Right lobe of liver (tissue), 6 donors: Measurements from ENCODE around the gene CROCC2. TPM values are rescaled to one million over a fixed set of nuclear protein-coding genes. Genes with fewer than 3 reads are reported as not detected.
A peak's percentile ranks its signal among the peaks of the same experiment; 100 is the strongest.

ENCODE experiments used
- ATAC-seq, 4 donors: fragments of 200-7000 bp; cut with Tn5 transposase; one replicate each; pipeline ENCODE4 v1.9.1; 2020; ENCODE audit warnings: mild to moderate bottlenecking in 4 of 4, moderate library complexity in 4 of 4
- DNase-seq, 3 donors: peaks; one replicate each; pipeline ENCODE4 v3.0.0-alpha.2; 2020
- H3K27ac ChIP-seq, 3 donors: fragments of 200-600 bp; one replicate each; pipeline ENCODE4 v1.8.0; 2022
- H3K27me3 ChIP-seq, 2 donors: fragments of 200-600 bp; one replicate each; pipeline ENCODE4 v1.8.0; 2022
- H3K36me3 ChIP-seq, 4 donors: fragments of 200-600 bp; sonication (generic) in 1 of 4; one replicate each; pipeline versions ENCODE4 v1.5.1 to v1.8.0; 2017 to 2022; ENCODE audit warnings: control low read depth in 1 of 4
- H3K4me1 ChIP-seq, 4 donors: fragments of 200-600 bp; sonication (generic) in 1 of 4; one replicate each; pipeline versions ENCODE4 v1.5.1 to v1.8.0; 2017 to 2022; ENCODE audit warnings: control low read depth in 1 of 4
- H3K4me3 ChIP-seq, 3 donors: fragments of 200-600 bp; one replicate each; pipeline ENCODE4 v1.8.0; 2022
- H3K9me3 ChIP-seq, 4 donors: fragments of 200-600 bp; sonication (generic) in 1 of 4; one replicate each; pipeline versions ENCODE4 v1.5.1 to v1.8.0; 2017 to 2022; ENCODE audit warnings: control low read depth in 1 of 4
- POLR2A ChIP-seq: fragments of 450-650 bp; IDR thresholded peaks from one replicate; pipeline ENCODE4 v1.6.1; 2017; ENCODE audit warnings: antibody characterized with exemption, mild to moderate bottlenecking
- WGBS: methylation state at CpG from one replicate; pipeline ENCODE4 v1.1.6; 2018; ENCODE audit warnings: low coverage, low lambda C conversion rate; ENCODE audit not compliant: insufficient coverage; ENCODE audit errors: missing lambda C conversion rate; 5-methylcytosine and 5-hydroxymethylcytosine counted together
- intact Hi-C, 2 donors: fragments of 100-400 bp; cut with DNase I; formaldehyde crosslinking; loops; one replicate each; pipeline versions ENCODE4 v1.11.2 to v1.14.1; 2022
- total RNA-seq, 6 experiments: library from RNA; depleted of rRNA in 2 of 6; stranded (reverse); fragments of >200 nt in 2 of 6; fragmentation: NEBNext Ultra II Directional in 3 of 6; extraction: Animal tissue kit (Norgen Biotek cat#: 25700) in 3 of 6; gene quantifications; one replicate each; pipeline versions ENCODE4 v1.1.0 to v1.2.4, GENCODE V29; 2016 to 2023
- TF ChIP-seq, protein P1 (sequence below), 4 donors: fragments of 200-600 bp in 3 of 4; fragments of 450-650 bp in 1 of 4; IDR thresholded peaks; one replicate each; pipeline versions ENCODE4 v1.5.1 to v1.8.0; 2016 to 2022; ENCODE audit warnings: antibody characterized with exemption in 4 of 4, mild to moderate bottlenecking in 2 of 4
- donor health status: DM: no; HTN: yes; CAD: no.
- donor health status: DM: no; HTN: no; CAD: no.
- donor health status: DM: no; HTN: no; CAD: no.
- donor health status: DM: no; HTN: yes; CAD: no.
- donor health status: DM: no; HTN: yes; CAD: no.

Gene CROCC2
- total RNA-seq, 6 experiments from 2014 or later = 0.06 to 0.15 (median 0.12) TPM; not detected in 1

DNA sequence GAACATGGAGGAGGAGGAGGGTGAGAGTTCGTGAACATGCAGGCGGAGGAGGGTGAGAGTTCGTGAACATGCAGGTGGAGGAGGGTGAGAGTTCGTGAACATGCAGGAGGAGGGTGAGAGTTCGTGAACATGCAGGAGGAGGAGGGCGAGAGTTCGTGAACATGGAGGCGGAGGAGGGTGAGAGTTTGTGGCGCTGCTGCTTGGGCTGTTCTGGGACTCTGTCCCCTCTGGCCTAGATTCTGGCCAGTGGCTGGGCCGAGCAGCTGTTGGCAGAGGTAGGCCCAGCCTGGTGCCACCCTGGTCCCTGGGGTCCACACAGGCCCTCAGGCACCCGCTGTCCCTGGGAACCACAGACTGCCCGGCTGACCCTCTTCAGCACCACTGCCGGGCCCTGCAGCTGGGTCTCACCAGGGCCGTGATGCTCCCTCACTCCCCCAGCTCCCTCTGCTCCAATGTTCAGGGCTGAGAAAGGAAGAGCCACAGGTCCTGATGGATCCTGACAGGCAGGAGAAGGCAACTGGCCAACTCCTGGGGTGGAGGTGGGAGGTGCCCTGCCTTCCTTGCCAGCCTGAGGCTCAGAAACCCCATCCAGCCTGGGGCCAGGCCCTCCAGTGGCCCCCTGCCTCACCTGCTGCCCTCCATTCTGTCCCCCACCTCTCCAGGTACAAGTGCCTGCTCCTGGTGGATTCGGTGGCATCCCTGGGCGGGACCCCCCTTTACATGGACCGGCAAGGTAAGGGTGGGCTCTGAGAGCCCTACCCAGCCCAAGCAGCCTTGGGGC lies 33.6 kb upstream of the CROCC2 start:
- peak; percentile 31 to 66 (median 63) for DNase-seq

DNA sequence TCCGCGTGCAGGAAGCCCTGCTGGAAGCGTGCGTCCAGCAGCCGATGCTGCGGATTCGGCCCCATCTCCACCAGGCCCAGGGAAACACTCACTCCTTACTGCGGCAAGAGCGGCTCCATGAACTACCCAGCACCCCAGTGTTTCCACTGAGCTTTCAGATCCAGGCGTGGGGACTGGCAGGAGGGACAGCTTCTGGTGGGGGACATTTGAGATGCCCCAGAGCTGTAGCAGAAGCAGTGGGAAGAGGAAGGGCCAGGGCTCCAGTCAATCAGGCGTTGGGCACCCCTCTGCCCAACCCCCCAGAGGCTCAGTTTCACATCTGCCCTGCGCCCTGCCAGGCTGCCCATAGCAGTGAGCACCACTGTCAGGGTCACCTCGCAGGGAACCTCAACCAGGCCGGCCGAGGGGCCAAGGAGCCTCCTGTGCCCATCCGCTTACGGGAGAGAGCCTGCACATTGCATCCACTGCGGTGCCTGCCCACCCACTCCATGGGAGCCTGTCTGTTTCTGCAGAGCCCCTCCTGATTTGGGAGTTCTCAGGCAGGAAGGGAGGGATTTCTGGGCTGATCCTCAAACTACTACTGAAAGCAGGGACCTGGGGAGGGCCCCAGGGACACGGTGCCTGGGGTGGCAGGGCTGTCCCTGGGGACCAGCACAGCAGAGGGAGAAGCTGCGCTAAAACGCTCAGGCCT lies 32.9 kb upstream of the CROCC2 start:
- H3K4me3 ChIP-seq = peak overlapping the region in 2 of 3 donors; percentile 92 to 93
- peak overlapping the region in 1 of 3 donors; percentile 77 for H3K27ac ChIP-seq
- intact Hi-C loops = no loop called here
- H3K4me1 ChIP-seq = peaks cover 0 to 56% (median 23%) of the 10 kb centered on the region in 4 donors
- ATAC-seq (peak in 1 of 4 donors; percentile 0), DNase-seq (peak in 2 of 3 donors; percentile 58 to 61)
- peaks cover 0 to 85% (median 27%) of the 10 kb centered on the region in 4 donors for H3K36me3 ChIP-seq
- H3K27me3 ChIP-seq = no peaks in the 10 kb centered on the region
- H3K9me3 ChIP-seq = no peaks in the 10 kb centered on the region
- WGBS = no CpG with 5 or more reads among the region's 21 CpGs
- TF ChIP-seq, protein P1, sequence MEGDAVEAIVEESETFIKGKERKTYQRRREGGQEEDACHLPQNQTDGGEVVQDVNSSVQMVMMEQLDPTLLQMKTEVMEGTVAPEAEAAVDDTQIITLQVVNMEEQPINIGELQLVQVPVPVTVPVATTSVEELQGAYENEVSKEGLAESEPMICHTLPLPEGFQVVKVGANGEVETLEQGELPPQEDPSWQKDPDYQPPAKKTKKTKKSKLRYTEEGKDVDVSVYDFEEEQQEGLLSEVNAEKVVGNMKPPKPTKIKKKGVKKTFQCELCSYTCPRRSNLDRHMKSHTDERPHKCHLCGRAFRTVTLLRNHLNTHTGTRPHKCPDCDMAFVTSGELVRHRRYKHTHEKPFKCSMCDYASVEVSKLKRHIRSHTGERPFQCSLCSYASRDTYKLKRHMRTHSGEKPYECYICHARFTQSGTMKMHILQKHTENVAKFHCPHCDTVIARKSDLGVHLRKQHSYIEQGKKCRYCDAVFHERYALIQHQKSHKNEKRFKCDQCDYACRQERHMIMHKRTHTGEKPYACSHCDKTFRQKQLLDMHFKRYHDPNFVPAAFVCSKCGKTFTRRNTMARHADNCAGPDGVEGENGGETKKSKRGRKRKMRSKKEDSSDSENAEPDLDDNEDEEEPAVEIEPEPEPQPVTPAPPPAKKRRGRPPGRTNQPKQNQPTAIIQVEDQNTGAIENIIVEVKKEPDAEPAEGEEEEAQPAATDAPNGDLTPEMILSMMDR (IDR thresholded peaks at IDR 0.05) = no peak
- no peak for TF ChIP-seq POLR2A

More for the DNA sequence above, 33.6 kb upstream of the CROCC2 start:
- peak overlapping the region in 2 of 3 donors; percentile 36 to 77 for H3K27ac ChIP-seq
- no peak for ATAC-seq
- H3K36me3 ChIP-seq = peaks cover 0 to 77% (median 24%) of the 10 kb centered on the region in 4 donors
- TF ChIP-seq POLR2A = no peak
- TF ChIP-seq, protein P1 (IDR thresholded peaks at IDR 0.05) = no peak
- H3K27me3 ChIP-seq = no peaks in the 10 kb centered on the region
- H3K9me3 ChIP-seq = no peaks in the 10 kb centered on the region
- WGBS = 39% methylated on average over 9 of the region's 17 CpGs
- peak overlapping the region in 2 of 3 donors; percentile 92 to 93 for H3K4me3 ChIP-seq
- intact Hi-C loops = no loop called here
- peaks cover 0 to 55% (median 27%) of the 10 kb centered on the region in 4 donors for H3K4me1 ChIP-seq

DNA sequence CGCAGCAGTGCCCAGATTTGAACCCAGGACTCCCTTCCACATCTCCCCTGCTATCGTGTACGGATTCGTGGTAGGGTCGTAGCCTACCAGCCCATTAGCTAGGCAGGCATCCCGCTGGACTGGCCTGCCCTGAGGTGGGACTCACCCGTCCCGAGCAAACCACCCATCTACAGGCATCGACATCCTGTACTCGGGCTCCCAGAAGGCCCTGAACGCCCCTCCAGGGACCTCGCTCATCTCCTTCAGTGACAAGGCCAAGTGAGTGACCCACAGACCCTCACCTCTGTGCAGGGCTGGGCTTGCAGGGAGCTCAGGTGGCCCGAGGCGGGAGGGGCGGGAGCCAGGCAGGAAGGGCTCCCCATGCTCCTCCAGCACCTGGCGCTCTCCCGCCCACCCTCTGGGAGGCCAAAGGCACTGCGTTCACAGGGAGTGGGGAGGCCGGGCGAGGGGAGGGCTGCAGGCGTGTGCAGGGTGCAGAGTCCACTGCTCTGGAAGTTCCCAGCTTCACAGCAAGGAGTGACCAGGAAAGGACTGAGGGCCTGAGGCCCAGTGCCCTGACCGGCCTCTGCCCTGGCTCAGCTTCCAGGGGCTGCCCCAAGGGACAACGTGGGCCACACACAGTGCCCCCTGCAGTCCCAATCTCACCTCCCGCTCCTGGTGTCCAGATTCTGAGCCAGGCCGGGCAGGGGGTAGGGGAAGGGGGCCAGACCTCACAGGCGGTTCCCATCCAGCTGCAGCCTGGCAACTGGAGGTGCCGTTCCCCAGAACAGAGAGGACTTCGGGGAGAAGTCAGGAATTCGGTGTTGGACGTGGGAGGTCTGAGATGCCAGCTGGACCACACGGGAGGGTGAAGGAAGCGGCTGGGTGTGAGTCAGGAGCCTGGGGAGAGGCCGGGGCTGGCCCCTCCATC lies 32.1 kb upstream of the CROCC2 start:
- DNase-seq = peak; percentile 85 to 95 (median 94)
- Histone ChIP-seq H3K27me3 (no peaks in the 10 kb centered on the region), H3K36me3 (peaks cover 0 to 93% (median 29%) of the 10 kb centered on the region in 4 donors), H3K4me3 (peak overlapping the region in 2 of 3 donors; percentile 92 to 93), H3K27ac (peak overlapping the region in 2 of 3 donors; percentile 26 to 77), H3K9me3 (no peaks in the 10 kb centered on the region), H3K4me1 (peaks cover 0 to 64% (median 23%) of the 10 kb centered on the region in 4 donors)
- intact Hi-C loops = no loop called here
- WGBS = 55% methylated on average over 2 of the region's 33 CpGs
- TF ChIP-seq, protein P1 (IDR thresholded peaks at IDR 0.05) = peak in 3 of 4 donors; percentile 19 to 37 (median 27)
- no peak for TF ChIP-seq POLR2A
- ATAC-seq = peak; percentile 34 to 66 (median 56)

DNA sequence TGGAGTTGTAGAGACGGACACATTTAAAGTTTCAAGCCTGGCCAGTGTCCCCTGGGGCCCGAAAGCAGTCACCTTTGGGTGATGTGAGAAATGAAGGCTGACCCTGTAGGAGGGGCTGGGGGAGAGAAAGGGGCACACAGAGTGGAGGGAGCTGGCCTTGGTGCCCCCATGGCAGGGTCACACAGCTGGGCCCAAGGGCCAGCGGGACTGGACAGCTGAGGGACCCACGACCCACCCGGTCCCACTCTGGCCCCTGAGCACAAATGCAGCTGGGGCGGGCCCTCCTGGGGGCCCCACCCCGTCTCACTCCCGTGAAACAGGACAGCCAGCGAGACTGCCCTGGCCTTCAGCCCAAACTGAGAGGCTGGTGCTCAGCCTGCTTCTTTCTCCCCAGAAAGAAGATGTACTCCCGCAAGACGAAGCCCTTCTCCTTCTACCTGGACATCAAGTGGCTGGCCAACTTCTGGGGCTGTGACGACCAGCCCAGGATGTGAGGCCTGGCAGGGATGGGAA lies 31.4 kb upstream of the CROCC2 start:
- Histone ChIP-seq H3K27ac (peak overlapping the region in 2 of 3 donors; percentile 26 to 77), H3K4me1 (peaks cover 0 to 67% (median 23%) of the 10 kb centered on the region in 4 donors), H3K36me3 (peaks cover 0 to 91% (median 29%) of the 10 kb centered on the region in 4 donors), H3K27me3 (no peaks in the 10 kb centered on the region), H3K4me3 (peak overlapping the region in 2 of 3 donors; percentile 92 to 93), H3K9me3 (no peaks in the 10 kb centered on the region)
- TF ChIP-seq POLR2A = no peak
- TF ChIP-seq, protein P1 (IDR thresholded peaks at IDR 0.05) = no peak
- DNase-seq (peak in 1 of 3 donors; percentile 65), ATAC-seq (no peak)
- WGBS = 49% methylated on average over 3 of the region's 12 CpGs
- intact Hi-C loops = no loop called here
